Renal pelvis (tissue), 4 donors: ENCODE measurements around the gene GLIS1. TPM values are rescaled to one million over a fixed set of nuclear protein-coding genes. Genes with fewer than 3 reads are reported as not detected.

Experiments used
- DNase-seq: peaks from one replicate; pipeline ENCODE4 v3.0.0-alpha.2; 2013
- polyA plus RNA-seq, 3 donors: library from polyadenylated mRNA; unstranded; fragments of 120-200 nt; gene quantifications; one replicate each; pipeline ENCODE4 v1.2.1, GENCODE V29; 2013; ENCODE audit not compliant: insufficient read length in 3 of 3

GLIS1 gene
- polyA plus RNA-seq, 3 donors, result 3.6 to 4.5 (median 3.9) TPM

DNA sequence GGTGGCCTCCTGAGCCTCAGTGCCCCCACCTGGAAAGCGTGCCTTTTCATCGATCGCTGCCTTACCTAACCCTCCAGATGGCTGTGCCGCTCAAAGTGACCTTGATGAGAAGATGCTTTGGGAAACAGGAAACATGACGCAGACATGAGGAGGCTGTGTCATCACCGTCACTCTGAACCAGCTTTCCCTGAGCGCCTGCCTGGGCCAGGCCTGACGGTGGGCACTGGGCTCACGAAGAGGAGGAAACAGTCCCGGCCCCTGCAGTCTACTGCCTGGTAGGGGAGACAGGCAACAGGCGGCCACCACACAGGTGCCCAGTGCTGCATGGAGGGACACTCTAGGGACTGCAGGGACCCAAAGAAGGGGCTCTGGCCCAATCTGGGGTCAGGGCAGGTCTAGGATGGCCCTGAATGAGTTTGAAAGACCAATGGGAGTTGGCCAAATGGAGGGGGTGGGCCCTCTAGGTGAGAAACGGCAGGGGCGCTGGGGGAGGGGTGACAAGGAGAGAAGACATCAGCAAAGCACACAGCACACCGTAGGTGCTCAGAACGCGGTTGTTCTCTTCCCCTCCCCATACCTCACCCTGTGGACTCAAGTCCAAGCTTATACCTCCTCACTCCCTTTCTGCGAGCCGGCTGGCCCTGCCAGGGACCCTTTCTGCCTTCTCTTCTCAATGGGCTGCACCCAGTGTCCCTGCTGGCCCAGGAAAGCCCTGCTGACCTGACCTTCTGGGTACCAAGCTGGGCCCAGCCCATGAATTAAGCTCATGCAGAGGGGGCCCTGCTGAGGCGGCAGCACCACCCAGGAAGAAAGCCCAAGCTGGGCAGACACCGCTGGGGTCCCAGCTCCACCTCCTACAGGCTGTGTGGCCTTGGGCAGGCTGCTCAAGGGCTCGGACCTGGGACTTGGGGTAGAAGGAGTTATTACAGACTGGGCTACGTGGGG lies 44.9 kb downstream of the GLIS1 start:
- no peak for DNase-seq

DNA sequence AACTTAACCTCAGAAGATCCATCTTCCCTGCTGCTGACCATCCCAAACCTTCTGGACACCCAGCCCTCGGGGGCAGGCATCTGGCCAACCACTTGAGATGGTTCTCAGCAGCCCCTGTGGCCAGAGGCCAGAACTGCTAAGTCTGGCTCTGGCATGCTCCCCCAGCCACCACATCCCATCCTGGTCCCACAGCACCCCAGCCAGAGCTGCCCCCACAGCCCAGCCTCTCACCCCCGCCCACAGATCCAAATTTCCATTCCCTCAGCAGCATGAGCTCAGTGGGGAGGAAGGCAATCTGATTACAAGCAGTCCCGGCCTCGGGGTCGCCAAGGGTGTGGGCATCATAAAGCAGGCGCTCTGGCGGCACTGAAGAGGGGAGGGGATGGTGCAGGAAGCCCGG lies 45.6 kb downstream of the GLIS1 start:
- DNase-seq, result no peak

DNA sequence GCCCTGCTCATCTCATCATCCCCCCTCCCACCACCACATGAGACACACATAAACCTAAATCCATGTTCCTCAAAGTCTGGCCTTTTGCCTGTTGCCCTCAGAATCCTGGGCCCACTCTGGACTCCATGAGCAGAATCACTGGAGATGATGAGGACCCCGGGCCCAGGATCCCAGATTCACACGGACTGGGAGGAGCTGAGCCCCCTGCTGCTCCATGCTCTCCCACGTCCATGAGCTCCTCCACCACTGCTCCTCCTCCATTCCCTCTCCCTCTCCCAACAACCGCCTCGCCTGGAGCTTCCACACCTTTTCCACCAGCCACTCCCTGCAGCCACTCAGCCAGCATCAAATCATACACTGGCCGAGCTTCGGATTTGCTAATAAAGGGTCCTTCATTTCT lies 47.6 kb downstream of the GLIS1 start:
- no peak for DNase-seq

DNA sequence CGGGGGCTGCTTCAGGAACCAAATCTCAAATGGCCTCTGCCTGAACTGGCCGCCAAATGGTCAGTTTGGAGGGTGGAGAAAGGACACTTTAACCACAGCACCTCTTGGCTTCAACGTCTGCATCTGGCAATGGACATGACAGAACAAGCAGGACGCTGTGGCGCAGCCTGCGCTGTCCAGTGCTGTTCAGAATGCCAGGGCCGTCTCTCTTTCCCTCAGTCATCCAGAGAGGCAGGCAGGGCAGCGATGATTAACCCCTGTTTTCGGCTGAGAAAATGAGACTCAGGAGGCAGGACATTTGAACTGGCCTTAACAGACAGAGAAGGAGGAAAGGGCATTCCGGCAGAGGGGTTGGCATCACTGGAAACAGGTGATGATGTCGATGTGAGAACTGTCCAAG lies 48.6 kb downstream of the GLIS1 start:
- DNase-seq, result no peak

DNA sequence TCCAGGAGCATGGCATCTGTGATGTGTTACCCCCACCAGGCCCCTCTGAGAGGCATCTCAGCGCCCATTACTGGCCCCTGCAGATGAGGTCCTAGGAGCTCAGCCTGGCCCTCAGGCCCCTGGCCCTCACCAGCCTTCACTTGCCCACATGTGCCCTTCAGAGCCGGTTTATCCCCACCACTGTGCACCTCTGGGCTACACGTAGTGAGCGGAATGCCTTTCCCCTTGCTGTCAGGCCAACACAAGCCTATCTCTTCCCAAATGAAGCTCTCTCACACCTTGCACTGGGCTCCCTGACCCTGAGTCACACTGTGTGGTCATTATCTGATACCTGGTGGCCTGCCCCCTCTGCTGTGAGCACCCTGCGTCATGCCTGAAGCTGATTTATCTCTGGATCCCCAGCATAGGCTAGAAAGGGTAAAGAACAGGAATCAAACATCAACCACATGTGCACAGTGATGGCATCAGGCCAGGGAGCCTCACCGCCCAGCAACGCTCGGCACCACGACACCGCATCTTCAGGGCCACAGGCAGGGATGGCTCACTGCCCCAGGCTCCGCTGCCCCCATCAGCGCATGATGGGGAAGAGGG lies 49.1 kb downstream of the GLIS1 start:
- DNase-seq, result no peak

DNA sequence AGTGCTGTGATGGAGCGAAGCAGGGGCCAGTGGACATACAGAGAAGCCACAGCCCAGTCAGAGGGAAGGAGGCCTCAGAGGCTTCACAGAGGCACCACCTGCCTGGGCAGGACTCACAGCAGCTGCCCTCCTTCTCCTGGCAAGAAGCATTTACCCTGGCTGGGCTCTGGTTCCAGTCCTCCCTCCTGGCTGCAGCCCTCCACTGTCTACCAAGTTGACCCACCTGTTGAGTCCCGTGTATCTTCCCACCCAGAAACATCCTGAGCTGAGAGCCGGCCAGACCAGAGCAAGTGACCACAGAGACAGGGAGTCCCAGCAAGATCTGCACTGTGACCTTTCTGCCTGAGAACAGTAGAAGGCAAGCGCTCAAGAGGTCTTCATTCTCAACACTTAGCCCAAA lies 49.7 kb downstream of the GLIS1 start:
- no peak for DNase-seq

DNA sequence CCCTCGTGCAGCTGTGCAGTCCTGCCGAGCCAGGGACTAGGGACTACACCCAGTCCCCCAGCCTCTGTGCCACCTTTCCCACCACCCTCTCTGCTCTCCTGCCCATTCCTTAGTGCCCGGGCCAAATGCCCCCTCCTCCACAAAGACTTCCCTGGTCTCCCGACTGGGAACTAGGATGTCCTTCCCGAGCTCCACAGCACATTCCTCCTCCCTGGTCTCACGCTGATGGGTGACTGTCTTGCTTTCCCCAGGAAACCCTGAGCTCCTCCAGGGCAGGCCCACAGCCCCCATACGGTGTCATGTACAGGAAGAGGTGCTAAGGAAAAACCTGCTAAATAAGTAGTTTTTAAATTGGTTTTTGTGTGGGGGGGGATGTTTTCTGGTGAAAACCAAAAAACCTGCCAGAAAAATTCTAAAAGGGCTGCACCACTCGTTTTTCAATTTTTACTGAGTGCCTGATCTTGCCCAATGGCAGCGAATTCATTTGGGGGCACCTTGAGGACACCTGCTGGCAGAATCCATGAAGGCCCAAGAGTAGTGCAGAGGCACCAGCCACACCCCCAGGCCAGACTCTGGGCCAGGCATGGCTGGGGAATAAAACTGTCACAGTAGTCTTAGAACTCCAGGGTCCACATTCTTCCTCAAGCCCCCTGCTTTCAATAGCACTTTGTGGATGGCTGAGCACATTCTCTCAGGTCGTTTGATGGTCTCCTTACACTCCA lies 50.4 kb downstream of the GLIS1 start:
- no peak for DNase-seq

DNA sequence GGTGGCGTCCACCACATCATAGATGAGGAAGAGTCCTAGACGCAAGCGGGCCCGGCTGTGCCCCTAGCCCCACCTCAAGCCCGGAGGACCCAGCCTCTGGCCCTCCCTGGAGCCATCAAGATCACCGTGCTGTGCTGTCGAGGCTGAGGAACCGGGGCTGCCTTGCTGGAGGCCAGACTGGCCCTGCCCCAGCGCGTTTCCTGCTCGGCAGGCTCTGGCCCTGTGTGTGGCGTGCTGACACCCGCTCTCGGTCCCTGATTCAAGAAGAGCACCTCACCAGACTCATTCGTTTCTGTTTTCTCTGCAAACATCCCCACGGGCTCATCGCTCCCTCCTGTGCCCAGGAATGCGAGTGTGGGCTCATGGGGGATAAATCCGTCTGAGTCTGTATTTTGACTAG lies 51.1 kb downstream of the GLIS1 start:
- no peak for DNase-seq

DNA sequence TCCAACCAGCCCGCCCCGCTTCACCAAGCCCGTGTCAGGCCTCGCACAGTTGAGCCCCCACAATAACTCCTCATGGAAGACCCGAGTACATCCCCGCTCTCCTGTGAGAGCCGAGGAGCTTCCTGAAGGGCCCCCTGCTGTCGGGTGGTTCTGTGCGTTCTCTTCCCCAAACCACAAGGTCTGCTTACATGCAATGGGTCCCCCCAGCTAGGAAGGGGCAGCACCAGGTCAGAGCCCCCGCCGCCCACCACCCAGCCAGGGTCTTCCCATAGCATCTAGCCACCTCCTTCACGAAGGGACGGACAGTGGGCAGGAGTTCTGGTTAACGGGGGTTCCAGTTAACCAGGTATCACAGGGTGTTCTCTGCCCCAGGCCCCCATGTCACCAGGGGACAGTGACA lies 51.5 kb downstream of the GLIS1 start:
- no peak for DNase-seq

DNA sequence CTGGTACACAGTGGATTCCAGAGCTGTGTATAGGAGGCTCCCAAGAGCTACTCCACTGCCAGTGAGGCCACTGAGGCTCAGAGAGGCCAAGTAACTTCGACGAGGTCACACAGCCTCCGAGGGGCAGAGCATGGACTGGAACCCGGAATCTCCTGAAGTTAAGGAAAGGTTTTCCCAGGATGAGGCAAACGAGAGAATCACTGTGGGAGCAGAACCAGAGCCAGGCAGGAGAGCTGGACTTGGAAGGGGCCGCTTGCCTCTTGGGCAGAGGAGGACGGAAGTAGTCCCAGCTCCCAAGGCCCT lies 52.0 kb downstream of the GLIS1 start:
- no peak for DNase-seq

DNA sequence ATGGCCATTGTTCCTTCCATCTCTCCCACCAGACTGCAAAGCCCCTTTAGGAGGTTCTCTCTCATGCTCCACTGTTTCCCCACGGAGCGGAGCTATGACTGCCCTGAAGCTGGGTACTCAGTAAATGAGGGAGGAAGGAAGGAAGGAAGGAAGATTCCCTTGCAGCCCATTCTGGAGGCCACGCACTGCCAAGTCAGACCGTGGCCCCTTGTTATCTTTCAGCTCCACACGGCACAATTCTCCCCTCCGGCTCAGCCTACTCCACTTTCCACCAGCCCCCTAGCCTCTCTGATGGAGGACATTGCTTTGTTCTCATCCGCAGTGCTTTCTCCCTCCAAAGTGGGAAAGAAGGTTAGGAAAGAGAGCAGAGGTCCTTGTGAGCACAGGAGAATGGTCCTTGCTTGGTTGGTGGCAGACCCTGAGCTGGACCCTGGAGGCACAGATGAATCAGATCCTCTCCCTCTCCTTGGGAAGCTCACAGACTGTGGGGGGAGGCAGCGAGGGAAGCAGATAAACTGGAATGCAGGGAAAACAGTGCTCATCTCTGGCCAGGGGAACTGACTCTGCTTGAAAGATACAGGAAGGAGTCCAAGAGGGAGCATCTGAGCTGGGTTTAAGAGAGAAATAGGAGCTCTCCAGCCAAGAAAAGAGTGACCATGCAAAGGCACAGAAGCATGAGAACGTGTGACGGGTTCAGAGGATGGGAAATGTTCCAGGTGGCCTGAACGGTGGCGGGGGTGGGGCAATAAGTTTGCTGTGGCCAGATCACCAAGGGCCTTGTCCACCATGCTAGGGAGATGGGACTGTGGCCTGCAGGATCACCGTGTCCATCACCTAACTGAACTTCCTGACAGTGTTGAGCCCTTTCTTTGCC lies 52.6 kb downstream of the GLIS1 start:
- DNase-seq, result no peak

DNA sequence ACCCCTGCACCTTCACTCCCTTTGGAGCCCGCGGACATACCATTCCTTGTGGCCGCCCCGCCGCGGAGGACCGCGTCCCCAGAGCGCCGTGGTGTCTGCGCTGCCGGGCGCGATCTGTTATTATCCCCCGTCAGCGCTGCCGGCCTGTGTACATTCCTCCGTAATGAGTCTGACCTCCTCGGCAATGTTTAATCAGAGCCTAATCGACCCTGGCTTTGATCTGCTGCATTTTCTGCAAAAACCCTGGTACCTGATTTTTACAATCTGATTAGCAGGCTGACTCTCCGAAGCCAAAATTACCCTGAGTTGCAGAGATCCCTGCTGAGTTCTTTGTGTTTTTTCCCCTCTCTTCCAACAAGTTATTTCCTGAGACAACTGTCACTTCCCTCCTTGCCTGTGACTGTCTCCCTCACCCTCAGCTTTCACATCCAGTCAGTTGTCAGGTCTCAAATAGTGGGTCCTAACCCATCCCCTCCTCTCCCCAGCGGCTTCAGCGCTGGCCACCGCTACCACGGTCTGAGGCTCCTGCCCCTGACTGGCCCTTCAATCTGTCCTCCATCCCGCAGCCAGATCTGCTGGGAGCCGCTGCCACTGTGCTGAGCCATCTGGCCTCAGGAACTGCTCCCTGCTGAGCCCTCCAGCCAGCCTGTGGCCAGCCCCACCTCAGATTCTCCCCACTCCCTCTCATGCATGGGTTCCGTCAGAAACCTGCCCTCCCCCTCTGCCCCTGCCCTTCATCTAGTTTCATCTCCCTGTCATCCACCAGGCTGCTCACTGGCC lies 53.5 kb downstream of the GLIS1 start:
- DNase-seq, result no peak

DNA sequence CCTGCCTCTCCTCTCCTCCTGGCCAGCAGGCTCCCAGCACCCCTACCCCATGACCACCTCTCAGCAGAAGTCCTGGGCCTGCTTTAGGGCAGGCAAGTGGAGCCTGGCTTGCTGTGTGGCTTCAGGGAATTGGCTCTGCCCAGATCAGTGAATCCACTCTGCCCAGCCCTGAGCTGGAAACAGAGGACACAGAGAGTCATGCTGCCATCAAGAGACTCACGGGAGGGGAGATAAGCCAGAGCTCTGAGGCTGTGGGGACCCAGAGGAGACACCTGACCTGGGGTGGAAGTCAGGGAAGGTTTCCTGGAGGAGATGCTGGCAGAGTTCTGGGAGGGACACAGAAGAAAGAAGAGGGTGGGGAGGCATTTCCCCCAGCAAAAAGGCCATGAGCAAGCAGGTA lies 54.2 kb downstream of the GLIS1 start:
- no peak for DNase-seq

DNA sequence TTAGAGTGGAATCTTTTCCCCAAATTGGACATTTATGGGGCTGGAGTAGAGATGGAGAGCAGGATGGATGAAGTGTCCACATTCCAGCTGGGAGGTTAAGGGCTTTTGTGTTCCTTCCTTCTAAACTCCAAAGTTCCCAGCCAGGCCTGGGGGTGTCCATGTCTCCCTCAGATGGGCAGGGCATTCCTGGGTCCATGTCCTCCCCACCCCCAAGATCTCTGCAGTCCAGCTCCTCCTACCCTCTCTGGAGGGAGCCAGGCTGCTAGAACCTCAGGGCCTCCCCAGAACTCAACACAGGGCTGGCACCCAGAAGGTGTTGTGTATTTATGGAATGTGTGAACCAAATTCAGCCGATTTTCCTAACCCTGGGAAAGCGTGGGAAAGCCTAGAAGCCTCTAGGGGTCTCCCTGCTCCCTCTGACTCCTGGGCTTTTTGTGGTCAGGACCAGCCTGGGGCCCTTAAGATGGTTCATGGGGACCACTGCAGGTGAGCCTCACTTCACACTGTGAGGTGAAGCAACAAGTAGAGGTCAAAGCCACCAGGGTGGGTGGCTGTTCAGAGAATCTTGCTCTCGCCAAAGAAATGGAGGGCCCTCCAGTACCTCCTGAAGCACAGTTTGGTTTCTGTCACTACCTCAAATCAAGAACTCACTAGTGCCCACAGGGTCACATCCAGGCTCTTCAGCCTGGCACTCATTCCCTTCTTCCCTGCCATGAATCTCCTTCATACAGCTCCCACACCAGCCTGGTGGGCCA lies 54.8 kb downstream of the GLIS1 start:
- DNase-seq, result no peak

DNA sequence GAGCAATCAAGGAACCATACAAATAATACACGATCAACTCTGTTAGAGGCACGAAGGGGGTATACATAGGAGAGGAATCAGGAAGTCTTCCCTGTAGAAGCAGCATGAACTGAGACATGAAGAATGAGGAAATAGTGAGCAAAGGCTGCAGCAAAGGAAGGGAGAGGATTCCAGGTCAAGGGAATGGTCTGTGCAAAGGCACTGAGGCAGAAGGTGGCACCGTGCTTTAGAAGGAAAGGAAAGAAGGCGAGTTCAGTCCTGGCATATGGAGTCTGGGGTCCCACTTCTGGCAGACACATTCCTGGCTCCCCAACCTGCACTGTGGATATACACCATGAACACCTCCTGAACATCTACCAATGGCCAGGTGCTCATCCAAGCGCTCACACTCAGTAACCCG lies 56.1 kb downstream of the GLIS1 start:
- no peak for DNase-seq

DNA sequence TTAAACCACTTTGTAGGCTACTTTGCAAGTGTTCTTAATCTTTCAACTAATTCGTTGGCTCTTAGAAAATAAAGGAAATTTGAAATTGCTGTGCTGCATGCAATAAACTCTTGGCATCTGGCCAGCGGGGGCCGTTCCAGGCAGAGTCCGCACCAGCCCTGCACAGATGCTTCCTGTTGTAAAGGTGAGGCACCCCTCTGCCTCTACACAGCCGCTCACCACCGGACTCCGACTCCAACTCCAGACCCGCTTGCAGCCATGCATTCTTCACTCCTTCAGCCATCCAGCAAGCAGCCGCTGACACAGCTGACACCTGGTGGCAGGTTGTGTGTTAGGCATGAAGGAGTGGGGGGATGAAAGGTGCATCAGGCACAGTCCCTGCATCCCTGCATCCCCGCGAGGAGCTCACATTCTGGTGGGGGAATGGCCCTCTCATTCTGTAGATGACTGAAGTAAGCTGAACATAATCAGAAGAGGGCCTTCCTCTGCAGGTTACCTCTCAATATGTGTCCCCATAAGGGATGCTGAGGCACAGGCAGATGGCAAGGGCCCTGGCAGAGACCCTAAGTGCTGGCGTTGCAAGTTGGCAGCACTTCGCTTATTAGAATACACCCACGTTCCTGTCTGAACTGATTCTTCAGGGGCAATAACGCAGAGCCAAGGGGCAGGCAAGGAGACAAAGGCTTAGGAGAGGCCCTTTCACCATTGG lies 56.8 kb downstream of the GLIS1 start:
- DNase-seq, result peak; percentile 60

DNA sequence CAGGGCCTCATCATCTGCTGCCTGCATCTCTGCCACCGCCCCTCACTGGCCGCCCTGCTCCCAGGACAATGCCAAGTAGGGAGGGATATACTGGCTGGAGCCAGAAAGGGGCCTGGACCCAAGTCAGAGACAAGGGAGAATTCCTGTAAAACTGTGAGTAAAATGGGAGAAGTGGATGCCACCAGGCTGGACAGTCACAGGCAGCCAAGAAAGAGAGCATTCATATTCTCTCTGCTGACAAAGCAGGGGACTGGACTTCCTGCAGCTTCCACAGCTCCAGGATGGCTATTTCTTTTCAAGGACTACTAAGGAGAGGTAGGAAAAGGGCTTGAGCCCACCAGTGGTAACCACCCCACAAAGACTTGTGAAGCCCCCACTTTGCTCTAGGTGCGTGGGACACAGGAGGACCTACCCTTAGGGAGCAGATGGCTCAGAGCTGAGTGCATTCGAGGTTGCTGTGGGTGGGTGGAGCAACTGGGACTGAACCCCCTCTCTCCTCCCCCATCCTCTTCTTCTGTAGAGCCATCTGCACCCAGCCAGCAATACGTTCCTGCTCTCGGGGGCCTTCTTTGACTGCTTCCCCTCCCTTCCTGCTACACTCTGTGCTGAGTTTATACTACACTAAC lies 57.5 kb downstream of the GLIS1 start:
- DNase-seq, result no peak

DNA sequence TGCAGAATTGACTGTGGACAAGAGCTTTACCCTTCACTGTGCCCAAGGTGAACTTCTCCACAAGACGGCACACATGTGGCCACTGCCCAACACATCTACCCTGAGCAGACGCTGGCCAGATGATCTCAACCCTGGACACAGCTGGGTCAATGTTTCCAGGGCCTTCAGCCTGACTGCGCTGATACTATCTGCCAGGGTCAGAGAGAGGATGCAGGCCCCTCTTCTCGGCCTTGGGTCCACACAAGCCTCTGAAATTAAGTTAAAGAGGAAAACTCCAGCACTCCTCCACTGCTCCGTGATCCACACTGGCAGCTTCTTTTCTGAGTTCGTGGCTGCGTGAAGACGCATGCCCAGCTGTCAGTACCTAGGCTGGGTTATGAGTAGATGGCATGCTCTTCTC lies 58.1 kb downstream of the GLIS1 start:
- DNase-seq, result no peak
